ENCODE results near the gene FAM193B.

- TF ChIP-seq CTCF (conservative IDR thresholded peaks at IDR 0.05; ENCODE audit: low read depth, low read length) (no peak), EZH2 (IDR thresholded peaks at IDR 0.05; ENCODE audit: borderline replicate concordance, low read depth, low read length, poor library complexity, severe bottlenecking) (no peak)
These were observed 1.3 kb upstream of the FAM193B start for GRCh38 chr5:177555665-177556064.
